Endothelial cell of umbilical vein (primary cell): ENCODE measurements around the gene MSH3. TPM values are rescaled to one million over a fixed set of nuclear protein-coding genes. Genes with fewer than 3 reads are reported as not detected.

Experiments used
- BruUV-seq: library from RNA; stranded (reverse); fragments of 400-500 nt; replicated peaks from 2 replicates; lab custom pipeline; 2021; lab: Mats Ljungman, UMichigan
- CTCF ChIA-PET: fragments of 300-600, 350-600 bp; sonication (Branson Sonifier 250); formaldehyde crosslinking; loops from one replicate; lab custom pipeline; 2021; ENCODE audit warnings: antibody characterized with exemption, inconsistent platforms; lab: Charles Lee
- POLR2A ChIA-PET: fragments of 300-600, 350-600 bp; sonication (Branson Sonifier 250); formaldehyde crosslinking; loops from one replicate; lab custom pipeline; 2021; ENCODE audit warnings: antibody characterized with exemption, inconsistent platforms; lab: Charles Lee
- DNase-seq: peaks from one replicate; pipeline ENCODE4 v3.0.0-alpha.2; 2011; ENCODE audit warnings: low read depth, low spot score
- FAIRE-seq: peaks from 2 replicates; lab custom pipeline; 2011; peaks lifted over from hg19 to GRCh38; lab: Jason Lieb, UNC
- H2AFZ ChIP-seq: 2 replicates; pipeline ENCODE4 v1.6.0; 2012; ENCODE audit warnings: low read depth, low read length, control low read depth, inconsistent platforms
- H3K27ac ChIP-seq: 2 replicates; pipeline ENCODE4 v1.5.1; 2011; ENCODE audit warnings: low read depth, mild to moderate bottlenecking, control low read depth, low read length, moderate library complexity; ENCODE audit not compliant: insufficient read depth
- H3K27me3 ChIP-seq, 2 experiments: 2 replicates each; pipeline versions ENCODE4 v1.6.0 to v1.6.1; 2011; ENCODE audit warnings: low read length in 2 of 2, mixed read lengths in 1 of 2; ENCODE audit not compliant: control insufficient read depth in 2 of 2, insufficient read depth in 2 of 2
- H3K36me3 ChIP-seq, 2 experiments: 2 replicates in 1 of 2; 3 replicates in 1 of 2; pipeline ENCODE4 v1.5.1; 2011; ENCODE audit warnings: low read length in 2 of 2, mild to moderate bottlenecking in 1 of 2, moderate library complexity in 1 of 2; ENCODE audit not compliant: control insufficient read depth in 2 of 2, insufficient read depth in 2 of 2; ENCODE audit errors: extremely low read depth in 1 of 2
- H3K4me1 ChIP-seq: 3 replicates; pipeline ENCODE4 v1.5.1; 2011; ENCODE audit warnings: mild to moderate bottlenecking, low read length; ENCODE audit not compliant: control insufficient read depth, insufficient read depth; ENCODE audit errors: extremely low read depth
- H3K4me2 ChIP-seq: 2 replicates; pipeline ENCODE4 v1.6.1; 2011; ENCODE audit warnings: low read length, control low read depth, mixed read lengths; ENCODE audit not compliant: insufficient read depth
- H3K4me3 ChIP-seq, 3 experiments: fragments of 200-600 bp in 1 of 3; sonication (generic), shearing (Covaris generic) in 1 of 3; replicated peaks in 1 of 3; 2 replicates each; pipeline ENCODE4 v1.5.1; 2011 to 2016; ENCODE audit warnings: control low read depth in 3 of 3, low read length in 3 of 3, mild to moderate bottlenecking in 2 of 3, inconsistent platforms in 1 of 3, low read depth in 1 of 3, moderate library complexity in 1 of 3; ENCODE audit not compliant: insufficient read depth in 1 of 3
- H3K79me2 ChIP-seq: 2 replicates; pipeline ENCODE4 v1.6.0; 2012; ENCODE audit warnings: low read length, inconsistent platforms; ENCODE audit not compliant: control insufficient read depth, insufficient read depth
- H3K9ac ChIP-seq: replicated peaks from 2 replicates; pipeline ENCODE3; 2011; ENCODE audit warnings: low read length, control low read depth; ENCODE audit not compliant: insufficient read depth; ENCODE audit errors: extremely low read depth
- H3K9me1 ChIP-seq: replicated peaks from 3 replicates; pipeline ENCODE4 v1.6.0; 2011; ENCODE audit warnings: mild to moderate bottlenecking, low read length; ENCODE audit not compliant: control insufficient read depth, insufficient read depth; ENCODE audit errors: extremely low read depth
- H3K9me3 ChIP-seq: replicated peaks from 2 replicates; pipeline ENCODE4 v1.5.1; 2012; ENCODE audit warnings: low read length, inconsistent platforms; ENCODE audit not compliant: control insufficient read depth, insufficient read depth
- H4K20me1 ChIP-seq: replicated peaks from 2 replicates; pipeline ENCODE3; 2011; ENCODE audit warnings: mild to moderate bottlenecking, low read length; ENCODE audit not compliant: control insufficient read depth, insufficient read depth; ENCODE audit errors: extremely low read depth
- EZH2 ChIP-seq: IDR thresholded peaks from 2 replicates; pipeline ENCODE4 v1.6.1; 2012; ENCODE audit warnings: borderline replicate concordance, low read depth, mild to moderate bottlenecking, moderate library complexity, low read length, inconsistent platforms; ENCODE audit not compliant: severe bottlenecking
- FOS ChIP-seq: IDR thresholded peaks from 2 replicates; pipeline ENCODE4 v1.6.1; 2011; ENCODE audit warnings: mild to moderate bottlenecking, low read length, moderate library complexity, borderline replicate concordance; ENCODE audit not compliant: insufficient read depth
- GATA2 ChIP-seq: IDR thresholded peaks from 2 replicates; pipeline ENCODE4 v1.7.0; 2011; ENCODE audit warnings: low read depth, mild to moderate bottlenecking, moderate library complexity, mixed read lengths, low read length; ENCODE audit not compliant: insufficient read length, insufficient read depth
- JUN ChIP-seq: IDR thresholded peaks from 2 replicates; pipeline ENCODE4 v1.6.1; 2011; ENCODE audit warnings: borderline replicate concordance, low read depth; ENCODE audit not compliant: insufficient read length, insufficient read depth
- MYC ChIP-seq: IDR thresholded peaks from one replicate; pipeline ENCODE4 v1.6.1; 2011; ENCODE audit warnings: mild to moderate bottlenecking, low read depth, low read length
- POLR2A ChIP-seq: IDR thresholded peaks from 2 replicates; pipeline ENCODE4 v1.6.1; 2012; ENCODE audit warnings: low read depth, mild to moderate bottlenecking, control low read depth, low read length
- POLR2AphosphoS5 ChIP-seq: IDR thresholded peaks from 2 replicates; pipeline ENCODE4 v1.6.1; 2012; ENCODE audit warnings: low read depth, mild to moderate bottlenecking, control low read depth, low read length, moderate library complexity; ENCODE audit not compliant: insufficient read depth
- dilution Hi-C: fragments of 300-500 bp; cut with MboI; formaldehyde crosslinking; loops from one replicate; pipeline ENCODE4 v1.15.0; 2019; ENCODE audit warnings: low sequenced_read_pairs; ENCODE audit not compliant: extremely low pct_ligation_motif_present
- intact Hi-C: fragments of 100-400 bp; cut with micrococcal nuclease; formaldehyde crosslinking; loops from one replicate; pipeline ENCODE4 v1.10.0; 2022
- polyA plus RNA-seq, 4 experiments: library from polyadenylated mRNA; depleted of rRNA in 3 of 4; stranded (reverse) in 3 of 4; unstranded in 1 of 4; fragments of >200 nt; gene quantifications; 2 replicates each; pipeline versions ENCODE4 v1.2.1 to v1.2.3, GENCODE V29; 2011 to 2012; ENCODE audit warnings: missing spikeins in 1 of 4
- total RNA-seq: library from RNA; stranded (reverse); gene quantifications from 2 replicates; pipeline ENCODE4 v1.2.3, GENCODE V29; 2021
- TF ChIP-seq, protein P1 (sequence below): IDR thresholded peaks from 2 replicates; pipeline ENCODE4 v1.6.1; 2011; ENCODE audit not compliant: insufficient read depth, insufficient read length
- TF ChIP-seq, protein P2 (sequence below), 2 donors: IDR thresholded peaks; 1 replicate in 1 of 2; 2 replicates in 1 of 2; pipeline ENCODE4 v1.5.1; 2011; ENCODE audit warnings: low read length in 2 of 2, mild to moderate bottlenecking in 2 of 2, moderate library complexity in 2 of 2, control low read depth in 1 of 2, inconsistent platforms in 1 of 2, low read depth in 1 of 2; ENCODE audit not compliant: insufficient read depth in 1 of 2; ENCODE audit errors: extremely low read depth in 1 of 2

The MSH3 gene
- total and polyA plus RNA-seq, 2 donors (not counting 3 experiments of a cell fraction or from before 2014, with no cell fraction given): 2.0 to 13.0 TPM

DNA sequence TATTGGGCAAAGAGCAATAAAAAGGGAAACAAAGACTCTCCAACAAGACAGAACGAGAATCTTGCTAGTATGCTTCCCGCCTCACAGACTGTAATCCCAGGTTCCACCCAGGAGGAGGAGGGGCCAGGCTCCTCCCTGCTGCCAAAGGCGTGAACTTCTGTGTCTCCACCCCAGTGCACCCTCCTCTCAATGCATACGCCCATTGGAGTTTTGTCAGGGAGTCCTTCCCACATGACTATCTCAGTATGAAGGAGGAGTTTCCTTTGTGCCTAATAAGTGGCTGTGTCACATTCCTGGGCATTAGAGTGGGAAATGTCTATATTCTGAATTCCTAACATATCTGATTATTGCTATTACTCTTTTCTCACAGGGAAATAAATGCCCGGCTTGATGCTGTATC, 106.7 kb downstream of the MSH3 start:
- Histone ChIP-seq H3K79me2 (no peaks in the 10 kb centered on the region), H4K20me1 (no peaks in the 10 kb centered on the region), H3K4me3 (no peak overlapping the region), H3K4me2 (no peak overlapping the region), H3K9ac (no peak overlapping the region), H3K36me3 (no peaks in the 10 kb centered on the region), H3K9me1 (no peaks in the 10 kb centered on the region), H3K9me3 (no peaks in the 10 kb centered on the region), H2AFZ (no peak overlapping the region), H3K27me3 (no peaks in the 10 kb centered on the region), H3K27ac (no peak overlapping the region), H3K4me1 (no peaks in the 10 kb centered on the region)
- POLR2A ChIA-PET: no interaction called here
- DNase-seq (no peak), FAIRE-seq (no peak)
- intact Hi-C loops (no loop called here), dilution Hi-C loops (no loop called here)
- no TSS peak for BruUV-seq
- CTCF ChIA-PET: interaction anchor here (1.1 kb wide), 1 partner anchor 37 kb away, joined by 4 read pairs; no protein-coding TSS in a partner anchor
- TF ChIP-seq POLR2A: no peak
- TF ChIP-seq FOS: no peak
- TF ChIP-seq, protein P1, sequence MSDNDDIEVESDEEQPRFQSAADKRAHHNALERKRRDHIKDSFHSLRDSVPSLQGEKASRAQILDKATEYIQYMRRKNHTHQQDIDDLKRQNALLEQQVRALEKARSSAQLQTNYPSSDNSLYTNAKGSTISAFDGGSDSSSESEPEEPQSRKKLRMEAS: no peak
- TF ChIP-seq, protein P2, sequence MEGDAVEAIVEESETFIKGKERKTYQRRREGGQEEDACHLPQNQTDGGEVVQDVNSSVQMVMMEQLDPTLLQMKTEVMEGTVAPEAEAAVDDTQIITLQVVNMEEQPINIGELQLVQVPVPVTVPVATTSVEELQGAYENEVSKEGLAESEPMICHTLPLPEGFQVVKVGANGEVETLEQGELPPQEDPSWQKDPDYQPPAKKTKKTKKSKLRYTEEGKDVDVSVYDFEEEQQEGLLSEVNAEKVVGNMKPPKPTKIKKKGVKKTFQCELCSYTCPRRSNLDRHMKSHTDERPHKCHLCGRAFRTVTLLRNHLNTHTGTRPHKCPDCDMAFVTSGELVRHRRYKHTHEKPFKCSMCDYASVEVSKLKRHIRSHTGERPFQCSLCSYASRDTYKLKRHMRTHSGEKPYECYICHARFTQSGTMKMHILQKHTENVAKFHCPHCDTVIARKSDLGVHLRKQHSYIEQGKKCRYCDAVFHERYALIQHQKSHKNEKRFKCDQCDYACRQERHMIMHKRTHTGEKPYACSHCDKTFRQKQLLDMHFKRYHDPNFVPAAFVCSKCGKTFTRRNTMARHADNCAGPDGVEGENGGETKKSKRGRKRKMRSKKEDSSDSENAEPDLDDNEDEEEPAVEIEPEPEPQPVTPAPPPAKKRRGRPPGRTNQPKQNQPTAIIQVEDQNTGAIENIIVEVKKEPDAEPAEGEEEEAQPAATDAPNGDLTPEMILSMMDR (IDR thresholded peaks at IDR 0.05; ENCODE audit: extremely low read depth in 1 of 2, insufficient read depth in 1 of 2, low read depth in 1 of 2, low read length in 2 of 2): no peak
- TF ChIP-seq MYC: no peak
- TF ChIP-seq GATA2: no peak
- no peak for TF ChIP-seq POLR2AphosphoS5
- TF ChIP-seq JUN: no peak
- no peak for TF ChIP-seq EZH2
